ACC112 (cell line): Measurements from ENCODE around the gene PDE4B.
"Not testable (repeated sequence)": the region's sequence is repeated elsewhere in the genome, so short reads cannot be mapped to it uniquely, and the experiment has no call there.

Experiments
- H2AFZ ChIP-seq: fragments of 200-600 bp; sonication (generic); one replicate; pipeline ENCODE4 v1.6.0; 2017; ENCODE audit warnings: antibody characterized with exemption, low read length; ENCODE audit not compliant: unreplicated experiment
- H3K27ac ChIP-seq: fragments of 200-600 bp; sonication (generic); 2 replicates; pipeline ENCODE4 v1.5.1; 2014; ENCODE audit warnings: low read depth, mild to moderate bottlenecking, antibody characterized with exemption, low read length, moderate library complexity
- H3K27me3 ChIP-seq: fragments of 200-600 bp; sonication (generic); 2 replicates; pipeline ENCODE4 v1.6.1; 2014; ENCODE audit warnings: mild to moderate bottlenecking, antibody characterized with exemption, low read length, moderate library complexity, mixed read lengths; ENCODE audit not compliant: insufficient read depth
- H3K36me3 ChIP-seq: fragments of 200-600 bp; sonication (generic); 2 replicates; pipeline ENCODE4 v1.6.1; 2016; ENCODE audit warnings: mild to moderate bottlenecking, antibody characterized with exemption, low read length, moderate library complexity, mixed read lengths; ENCODE audit not compliant: insufficient read depth
- H3K4me1 ChIP-seq: fragments of 200-600 bp; sonication (generic); one replicate; pipeline ENCODE4 v1.6.1; 2016; ENCODE audit warnings: low read length, mixed read lengths; ENCODE audit not compliant: insufficient read depth, unreplicated experiment, control insufficient read depth
- H3K4me3 ChIP-seq: fragments of 200-600 bp; sonication (generic); 2 replicates; pipeline ENCODE4 v1.5.1; 2014; ENCODE audit warnings: mild to moderate bottlenecking, low read depth, low read length
- H3K79me2 ChIP-seq: fragments of 200-600 bp; sonication (generic); one replicate; pipeline ENCODE4 v1.6.0; 2016; ENCODE audit warnings: low read length; ENCODE audit not compliant: control insufficient read depth, unreplicated experiment, insufficient read depth

PDE4B gene

GRCh38 chr1:66320231-66320630 lies 527.5 kb downstream of the PDE4B start:
- Histone ChIP-seq H3K79me2 (no peaks in the 10 kb centered on the region), H3K36me3 (no peaks in the 10 kb centered on the region), H3K27me3 (no peaks in the 10 kb centered on the region), H3K4me1 (peaks cover 13% of the 10 kb centered on the region), H3K4me3 (no peak overlapping the region), H3K27ac (no peak overlapping the region), H2AFZ (no peak overlapping the region)

DNA sequence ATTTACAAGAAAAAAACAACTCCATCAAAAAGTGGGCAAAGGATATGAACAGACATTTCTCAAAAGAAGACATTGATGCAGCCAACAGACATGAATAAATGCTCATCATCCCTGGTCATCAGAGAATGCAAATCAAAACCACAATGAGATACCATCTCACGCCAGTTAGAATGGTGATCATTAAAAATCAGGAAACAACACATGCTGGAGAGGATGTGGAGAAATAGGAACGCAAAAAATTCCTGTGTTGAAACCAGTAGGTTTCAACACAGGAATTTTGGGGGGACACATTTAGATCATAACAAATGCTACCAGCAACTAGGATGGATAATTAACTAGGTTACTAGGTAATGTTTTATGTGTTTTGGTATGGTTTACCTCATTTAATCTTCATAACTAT lies 529.8 kb downstream of the PDE4B start:
- H3K36me3 ChIP-seq, H3K27ac ChIP-seq: not testable (repeated sequence)
- H3K4me1 ChIP-seq: peaks cover 11% of the 10 kb centered on the region

DNA sequence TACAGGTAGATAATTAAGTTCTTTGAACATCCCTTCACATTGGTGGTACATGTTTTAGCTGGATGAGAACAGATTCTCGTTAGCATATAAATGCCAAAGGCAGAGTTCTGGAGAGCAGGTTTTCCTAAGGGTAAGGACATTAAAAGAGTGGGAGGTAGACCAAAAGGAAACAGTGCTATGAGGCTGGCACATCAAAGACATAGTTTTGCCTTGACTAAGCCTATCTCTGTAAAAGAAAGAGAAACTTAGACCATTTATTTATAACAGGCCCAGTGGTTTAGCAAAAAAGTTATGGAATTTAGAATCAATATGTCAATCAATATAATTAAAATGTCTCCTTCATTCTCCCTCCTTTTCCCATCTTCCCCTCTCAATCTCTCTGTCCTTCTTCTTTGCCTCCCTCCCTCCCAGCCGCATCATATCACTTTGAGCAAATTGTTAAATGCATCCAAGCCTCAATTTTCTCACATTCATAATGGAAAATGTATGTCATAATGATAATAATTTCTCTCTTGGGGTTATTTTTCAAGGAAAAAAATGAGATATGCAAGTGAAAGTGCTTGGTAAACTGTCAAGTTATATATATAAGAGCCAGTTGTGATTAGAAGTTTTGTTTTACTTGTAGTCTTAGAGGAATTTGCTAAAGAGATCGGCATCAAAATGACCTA lies 531.4 kb downstream of the PDE4B start:
- Histone ChIP-seq H3K36me3 (no peaks in the 10 kb centered on the region), H3K4me3 (no peak overlapping the region), H3K79me2 (no peaks in the 10 kb centered on the region), H3K27me3 (no peaks in the 10 kb centered on the region), H3K4me1 (peaks cover 11% of the 10 kb centered on the region), H2AFZ (no peak overlapping the region), H3K27ac (no peak overlapping the region)

More for the DNA sequence above, 529.8 kb downstream of the PDE4B start:
- not testable (repeated sequence) for H3K27me3 ChIP-seq, H3K79me2 ChIP-seq, H2AFZ ChIP-seq, H3K4me3 ChIP-seq

DNA sequence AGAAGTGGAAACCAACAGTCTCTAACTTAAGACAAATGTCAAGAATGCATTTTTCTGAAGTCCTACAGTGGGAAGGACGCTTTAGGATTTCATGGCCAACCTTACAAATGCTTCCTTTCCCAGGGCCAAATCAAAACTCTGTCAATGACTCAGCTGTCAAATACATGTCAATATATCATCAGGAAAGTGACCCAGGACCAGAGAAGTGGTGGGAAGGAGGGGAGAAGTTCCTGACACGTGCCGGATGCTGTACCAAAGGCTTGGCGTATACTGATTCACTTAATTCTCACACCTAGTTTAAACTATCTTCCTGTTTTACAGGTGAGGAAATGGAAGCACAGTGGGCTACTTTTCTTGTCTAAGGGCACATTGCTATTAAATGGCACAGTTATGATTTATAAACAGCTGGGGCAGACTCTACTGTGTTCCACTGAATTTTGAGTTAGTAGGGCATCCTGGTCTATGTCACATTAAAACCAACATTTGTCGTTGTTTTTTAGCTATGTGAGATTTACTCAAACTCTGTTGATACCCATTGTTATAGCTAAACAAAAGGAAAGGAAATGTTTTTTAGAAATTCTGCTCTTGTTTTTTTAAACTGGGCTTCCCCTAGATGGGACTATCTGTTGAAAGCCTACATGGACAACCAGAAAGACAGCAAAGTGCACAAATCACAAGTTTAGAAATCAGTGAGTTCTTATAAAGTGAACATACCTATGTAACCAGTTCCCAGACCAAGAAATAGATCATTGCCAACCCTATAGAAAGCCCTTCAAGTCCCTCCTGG lies 533.1 kb downstream of the PDE4B start:
- Histone ChIP-seq H2AFZ (no peak overlapping the region), H3K4me1 (peaks cover 11% of the 10 kb centered on the region), H3K27ac (no peak overlapping the region), H3K27me3 (no peaks in the 10 kb centered on the region), H3K4me3 (no peak overlapping the region), H3K79me2 (no peaks in the 10 kb centered on the region), H3K36me3 (no peaks in the 10 kb centered on the region)

DNA sequence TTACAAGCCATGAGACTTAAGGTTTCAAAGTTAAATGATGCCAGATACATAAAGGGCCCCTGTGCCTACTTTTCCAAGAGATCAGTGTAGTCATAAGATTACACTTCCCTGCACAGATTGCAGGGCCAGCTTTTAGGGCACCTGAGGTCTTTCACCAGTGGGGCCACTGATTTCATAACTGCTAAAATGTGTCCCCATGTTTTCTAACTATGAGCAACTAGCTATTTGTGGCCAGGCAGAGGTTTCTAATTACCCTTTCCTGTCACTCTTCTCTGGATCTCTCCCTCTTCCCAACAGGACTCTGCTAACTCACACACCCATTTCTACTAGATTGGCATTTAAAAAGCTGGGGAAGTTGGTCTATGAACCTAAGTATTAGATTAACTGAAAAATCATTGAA lies 534.2 kb downstream of the PDE4B start:
- Histone ChIP-seq H3K27me3 (no peaks in the 10 kb centered on the region), H3K4me3 (no peak overlapping the region), H3K27ac (no peak overlapping the region), H3K36me3 (no peaks in the 10 kb centered on the region), H3K4me1 (peaks cover 11% of the 10 kb centered on the region), H2AFZ (no peak overlapping the region), H3K79me2 (no peaks in the 10 kb centered on the region)

- H3K27ac ChIP-seq: no peak overlapping the region
- no peaks in the 10 kb centered on the region for H3K79me2 ChIP-seq
- H3K4me3 ChIP-seq: no peak overlapping the region
- peaks cover 13% of the 10 kb centered on the region for H3K4me1 ChIP-seq
- H2AFZ ChIP-seq: no peak overlapping the region
- no peaks in the 10 kb centered on the region for H3K36me3 ChIP-seq
- no peaks in the 10 kb centered on the region for H3K27me3 ChIP-seq
Measured at GRCh38 chr1:66327588-66327987, 534.9 kb downstream of the PDE4B start.

DNA sequence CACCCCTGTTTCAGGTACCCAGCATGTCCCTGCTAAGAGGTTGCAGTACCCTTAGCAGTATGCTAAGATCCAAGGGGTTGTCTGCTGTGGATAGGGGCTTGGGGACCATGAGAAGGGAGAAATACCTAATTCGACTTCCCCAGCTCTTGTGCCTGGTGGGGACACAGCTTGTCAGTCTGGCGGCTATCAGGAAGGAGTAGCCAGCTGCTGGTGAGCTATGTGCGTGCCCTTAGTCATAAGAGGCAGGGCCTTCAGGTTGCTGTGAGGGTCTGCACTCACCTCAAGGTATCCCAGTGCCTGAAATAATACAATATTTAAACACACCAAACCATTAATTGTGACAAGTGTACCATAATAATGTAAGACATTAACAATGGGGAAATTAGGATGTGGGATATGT lies 536.2 kb downstream of the PDE4B start:
- peaks cover 13% of the 10 kb centered on the region for H3K4me1 ChIP-seq
- H3K27ac ChIP-seq: no peak overlapping the region
- H2AFZ ChIP-seq: no peak overlapping the region

DNA sequence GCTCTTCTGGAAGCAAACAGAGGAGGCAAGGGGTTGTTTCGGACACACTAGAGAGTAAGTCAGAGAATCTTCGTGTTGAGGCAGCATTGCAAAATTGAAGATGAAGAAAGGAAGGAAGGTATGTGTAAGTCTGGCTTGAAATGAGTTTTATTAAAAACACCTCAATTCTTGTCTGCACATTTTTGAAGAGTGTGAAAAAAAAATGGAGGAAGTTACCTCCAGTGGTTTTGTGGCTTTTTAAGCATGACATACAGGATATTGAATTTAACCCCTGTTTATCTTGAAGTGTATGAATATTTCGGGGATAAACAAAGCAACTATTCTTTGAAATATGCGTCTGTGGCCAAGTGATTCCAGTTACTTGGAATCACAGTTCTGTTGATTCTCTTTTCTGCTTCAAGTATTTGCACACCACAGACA lies 538.0 kb downstream of the PDE4B start:
- H2AFZ ChIP-seq: no peak overlapping the region
- no peak overlapping the region for H3K27ac ChIP-seq

More for the DNA sequence above, 536.2 kb downstream of the PDE4B start:
- H3K4me3 ChIP-seq: no peak overlapping the region
- H3K79me2 ChIP-seq: no peaks in the 10 kb centered on the region
- no peaks in the 10 kb centered on the region for H3K36me3 ChIP-seq
- no peaks in the 10 kb centered on the region for H3K27me3 ChIP-seq

DNA sequence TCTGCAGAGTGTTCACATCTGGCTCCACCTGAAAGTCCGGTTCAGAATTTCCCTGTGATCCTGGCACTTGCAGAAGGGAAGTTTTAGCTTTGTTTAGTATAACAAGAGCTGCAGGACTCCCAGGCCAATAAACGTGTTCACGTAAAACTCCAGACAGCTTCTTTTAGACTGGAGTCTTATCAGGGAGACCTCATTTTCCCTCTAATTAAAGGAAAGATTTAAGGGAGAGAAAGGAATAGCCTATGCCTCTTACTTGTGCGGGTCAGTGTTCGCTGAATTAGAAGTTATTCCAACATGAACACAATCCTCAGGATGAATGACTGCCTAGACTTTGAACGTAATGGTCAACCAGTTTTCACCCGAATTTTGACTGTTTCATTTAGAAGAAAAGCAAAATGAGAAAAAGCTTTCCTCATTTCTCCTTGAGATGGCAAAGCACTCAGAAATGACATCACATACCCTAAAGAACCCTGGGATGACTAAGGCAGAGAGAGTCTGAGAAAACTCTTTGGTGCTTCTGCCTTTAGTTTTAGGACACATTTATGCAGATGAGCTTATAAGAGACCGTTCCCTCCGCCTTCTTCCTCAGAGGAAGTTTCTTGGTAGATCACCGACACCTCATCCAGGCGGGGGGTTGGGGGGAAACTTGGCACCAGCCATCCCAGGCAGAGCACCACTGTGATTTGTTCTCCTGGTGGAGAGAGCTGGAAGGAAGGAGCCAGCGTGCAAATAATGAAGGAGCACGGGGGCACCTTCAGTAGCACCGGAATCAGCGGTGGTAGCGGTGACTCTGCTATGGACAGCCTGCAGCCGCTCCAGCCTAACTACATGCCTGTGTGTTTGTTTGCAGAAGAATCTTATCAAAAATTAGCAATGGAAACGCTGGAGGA lies 539.2 kb downstream of the PDE4B start:
- H3K79me2 ChIP-seq: no peaks in the 10 kb centered on the region
- peaks cover 5% of the 10 kb centered on the region for H3K4me1 ChIP-seq
- no peaks in the 10 kb centered on the region for H3K36me3 ChIP-seq
- H3K4me3 ChIP-seq: peak overlapping the region; percentile 78
- H3K27me3 ChIP-seq: no peaks in the 10 kb centered on the region
- peak overlapping the region; percentile 81 for H3K27ac ChIP-seq
- peak overlapping the region; percentile 94 for H2AFZ ChIP-seq

More for the DNA sequence above, 538.0 kb downstream of the PDE4B start:
- no peak overlapping the region for H3K4me3 ChIP-seq
- H3K36me3 ChIP-seq: no peaks in the 10 kb centered on the region
- peaks cover 5% of the 10 kb centered on the region for H3K4me1 ChIP-seq
- no peaks in the 10 kb centered on the region for H3K79me2 ChIP-seq
- no peaks in the 10 kb centered on the region for H3K27me3 ChIP-seq

- Histone ChIP-seq H3K4me3 (peak overlapping the region; percentile 78), H3K27ac (peak overlapping the region; percentile 81; the same call in 1 of the 2 replicates), H3K27me3 (no peaks in the 10 kb centered on the region), H3K4me1 (peaks cover 5% of the 10 kb centered on the region), H2AFZ (peak overlapping the region; percentile 94), H3K79me2 (no peaks in the 10 kb centered on the region), H3K36me3 (no peaks in the 10 kb centered on the region)
Measured at GRCh38 chr1:66332548-66332901, 539.8 kb downstream of the PDE4B start.
